ENCODE measurements around the gene TRAF3.

- TF ChIP-seq CTCF (IDR thresholded peaks at IDR 0.05) (no peak), POLR2A (IDR thresholded peaks at IDR 0.05) (no peak)
Observed at GRCh38 chr14:102954081-102954789, 177.0 kb downstream of the TRAF3 start.

All from thyroid gland (tissue), 4 donors.